Tibial artery (tissue), 4 donors: Measurements from ENCODE around the gene COX4I1.

Source experiments
- DNase-seq, 2 donors: peaks; one replicate each; pipeline ENCODE4 v3.0.0-alpha.2; 2019
- H3K27ac ChIP-seq, 2 donors: fragments of 200-600 bp; sonication (generic) in 1 of 2; 1 replicate in 1 of 2; 2 replicates in 1 of 2; pipeline ENCODE4 v1.5.1; 2018 to 2019; ENCODE audit warnings: mild to moderate bottlenecking in 1 of 2
- H3K27me3 ChIP-seq, 2 donors: fragments of 200-600 bp; sonication (generic) in 1 of 2; one replicate each; pipeline versions ENCODE4 v1.5.1 to v1.6.0; 2016 to 2019
- H3K36me3 ChIP-seq, 3 donors: fragments of 200-600 bp; sonication (generic) in 2 of 3; one replicate each; pipeline ENCODE4 v1.5.1; 2016 to 2019; ENCODE audit warnings: mild to moderate bottlenecking in 2 of 3
- H3K4me1 ChIP-seq, 4 donors: fragments of 200-600 bp; sonication (generic) in 2 of 4; 1 replicate in 3 of 4; 2 replicates in 1 of 4; pipeline ENCODE4 v1.5.1; 2016 to 2019
- H3K4me3 ChIP-seq, 2 donors: fragments of 200-600 bp; sonication (generic) in 1 of 2; 1 replicate in 1 of 2; 2 replicates in 1 of 2; pipeline ENCODE4 v1.5.1; 2018 to 2019; ENCODE audit warnings: mild to moderate bottlenecking in 2 of 2
- H3K9me3 ChIP-seq, 3 donors: fragments of 200-600 bp; sonication (generic) in 1 of 3; one replicate each; pipeline ENCODE4 v1.5.1; 2016 to 2019
- CTCF ChIP-seq, 2 experiments: fragments of 200-600 bp in 1 of 2; fragments of 450-650 bp in 1 of 2; IDR thresholded peaks; one replicate each; pipeline ENCODE4 v1.5.1; 2017 to 2019; ENCODE audit warnings: antibody characterized with exemption in 2 of 2, mild to moderate bottlenecking in 1 of 2, moderate library complexity in 1 of 2
- intact Hi-C: fragments of 100-400 bp; cut with DNase I; formaldehyde crosslinking; loops from one replicate; pipeline ENCODE4 v1.15.0; 2023; ENCODE audit warnings: low total_unique reads

The COX4I1 gene

DNA sequence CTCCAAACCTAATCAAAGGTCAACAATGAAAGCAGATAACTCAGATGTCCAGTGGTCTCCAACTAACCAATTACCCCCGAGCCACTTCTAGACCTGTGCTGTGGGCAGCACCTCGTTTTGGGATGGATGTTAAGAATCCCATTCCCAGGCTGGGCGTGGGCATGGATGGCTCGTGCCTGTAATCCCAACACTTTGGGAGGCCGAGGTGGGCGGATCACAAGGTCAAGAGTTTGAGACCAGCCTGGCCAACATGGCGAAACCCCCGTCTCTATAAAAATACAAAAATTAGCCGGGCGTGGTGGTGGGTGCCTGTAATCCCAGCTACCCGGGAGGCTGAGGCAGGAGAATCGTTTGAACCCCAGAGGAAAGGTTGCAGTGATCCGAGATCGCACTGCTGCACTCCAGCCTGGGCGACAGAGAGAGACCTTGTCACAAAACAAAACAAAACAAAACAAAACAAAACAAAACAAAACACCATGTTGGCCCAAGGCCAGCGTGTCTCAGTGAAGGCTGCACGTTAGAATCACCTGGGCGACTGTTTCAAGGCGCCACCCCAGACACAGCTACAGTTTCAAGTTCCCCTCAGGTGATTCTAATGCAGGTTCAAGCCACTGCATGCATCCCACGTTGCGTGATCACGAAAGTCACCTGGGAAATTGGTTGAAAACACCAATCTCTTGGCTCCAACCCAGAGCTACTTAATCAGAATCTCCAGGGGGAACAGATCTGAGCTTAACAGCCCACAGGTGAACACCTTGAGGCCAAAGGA is 21.3 kb downstream of the COX4I1 start:
- no peak overlapping the region for H3K4me3 ChIP-seq
- no peak overlapping the region for H3K27ac ChIP-seq
- no peak for DNase-seq
- no peaks in the 10 kb centered on the region for H3K9me3 ChIP-seq
- H3K27me3 ChIP-seq: peaks cover 0 to 55% of the 10 kb centered on the region in 2 donors
- no peak for TF ChIP-seq CTCF (IDR thresholded peaks at IDR 0.05)
- intact Hi-C loops: loop anchor here (2.0 to 10.0 kb wide), 3 partner anchors 164 to 694 kb away; partner anchors contain the start of gene FOXF1
- peaks cover 0 to 5% (median 0%) of the 10 kb centered on the region in 4 donors for H3K4me1 ChIP-seq
- H3K36me3 ChIP-seq: no peaks in the 10 kb centered on the region

GRCh38 chr16:85821390-85822135 is 22.1 kb downstream of the COX4I1 start:
- no peak overlapping the region for H3K27ac ChIP-seq
- no peaks in the 10 kb centered on the region for H3K36me3 ChIP-seq
- H3K4me3 ChIP-seq: no peak overlapping the region
- peaks cover 0 to 5% (median 0%) of the 10 kb centered on the region in 4 donors for H3K4me1 ChIP-seq
- intact Hi-C loops: loop anchor here (2.0 to 10.0 kb wide), 3 partner anchors 163 to 693 kb away; partner anchors contain the start of gene FOXF1
- DNase-seq: peak; percentile 68 to 79
- no peaks in the 10 kb centered on the region for H3K9me3 ChIP-seq
- H3K27me3 ChIP-seq: peaks cover 0 to 55% of the 10 kb centered on the region in 2 donors
- TF ChIP-seq CTCF (IDR thresholded peaks at IDR 0.05): peak; percentile 93 to 95

GRCh38 chr16:85822145-85822544 is 22.6 kb downstream of the COX4I1 start:
- H3K9me3 ChIP-seq: no peaks in the 10 kb centered on the region
- DNase-seq: no peak
- H3K27ac ChIP-seq: no peak overlapping the region
- H3K4me1 ChIP-seq: peaks cover 0 to 5% (median 0%) of the 10 kb centered on the region in 4 donors
- no peaks in the 10 kb centered on the region for H3K36me3 ChIP-seq
- intact Hi-C loops: loop anchor here (10.0 kb wide), 2 partner anchors 163 to 693 kb away; partner anchors contain the start of gene FOXF1
- no peak for TF ChIP-seq CTCF (IDR thresholded peaks at IDR 0.05)
- peaks cover 0 to 54% of the 10 kb centered on the region in 2 donors for H3K27me3 ChIP-seq
- no peak overlapping the region for H3K4me3 ChIP-seq

DNA sequence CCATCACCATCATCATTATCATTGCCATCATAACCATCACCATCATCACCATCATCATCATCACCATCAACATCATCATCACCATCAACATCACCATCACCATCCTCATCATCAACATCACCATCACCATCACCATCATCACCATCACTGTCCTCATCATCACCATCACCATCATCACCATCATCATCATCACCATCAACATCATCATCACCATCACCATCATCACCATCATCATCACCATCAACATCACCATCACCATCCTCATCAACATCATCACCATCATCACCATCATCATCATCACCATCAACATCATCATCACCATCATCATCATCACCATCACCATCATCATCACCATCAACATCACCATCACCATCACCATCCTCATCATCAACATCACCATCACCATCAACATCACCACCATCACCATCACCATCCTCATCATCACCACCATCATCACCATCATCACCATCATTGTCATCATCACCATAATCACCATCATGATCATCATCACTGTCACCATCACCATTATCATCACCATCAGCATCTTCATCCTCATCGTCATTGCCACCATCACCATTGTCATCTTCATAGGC is 23.9 kb downstream of the COX4I1 start:
- no peak for DNase-seq
- no peaks in the 10 kb centered on the region for H3K36me3 ChIP-seq
- TF ChIP-seq CTCF (IDR thresholded peaks at IDR 0.05): no peak
- no peak overlapping the region for H3K4me3 ChIP-seq
- peaks cover 0 to 43% of the 10 kb centered on the region in 2 donors for H3K27me3 ChIP-seq
- intact Hi-C loops: loop anchor here (10.0 kb wide), 2 partner anchors 161 to 691 kb away; partner anchors contain the start of gene FOXF1
- H3K9me3 ChIP-seq: no peaks in the 10 kb centered on the region
- peaks cover 0 to 5% (median 0%) of the 10 kb centered on the region in 4 donors for H3K4me1 ChIP-seq
- no peak overlapping the region for H3K27ac ChIP-seq
